HUES64 (cell line): ENCODE measurements around the gene LYRM9.
"Not testable (repeated sequence)": the region's sequence is repeated elsewhere in the genome, so short reads cannot be mapped to it uniquely, and the experiment has no call there.

ENCODE experiments used
- H3K27ac ChIP-seq: 2 replicates; pipeline ENCODE4 v1.7.0; 2013; ENCODE audit warnings: low read depth, low read length, inconsistent platforms
- H3K27me3 ChIP-seq: 2 replicates; pipeline ENCODE4 v1.6.1; 2013; ENCODE audit warnings: mild to moderate bottlenecking, low read length; ENCODE audit not compliant: insufficient read depth
- H3K36me3 ChIP-seq: 2 replicates; pipeline ENCODE4 v1.6.1; 2013; ENCODE audit warnings: mild to moderate bottlenecking, low read length; ENCODE audit not compliant: insufficient read depth
- H3K4me1 ChIP-seq: 2 replicates; pipeline ENCODE4 v1.6.1; 2013; ENCODE audit warnings: mild to moderate bottlenecking, low read length, moderate library complexity; ENCODE audit not compliant: insufficient read depth
- H3K4me3 ChIP-seq: 2 replicates; pipeline ENCODE4 v1.5.1; 2013; ENCODE audit warnings: mild to moderate bottlenecking, low read length, moderate library complexity
- H3K9ac ChIP-seq: 2 replicates; pipeline ENCODE4 v1.6.1; 2013; ENCODE audit warnings: mild to moderate bottlenecking, low read depth, low read length
- H3K9me3 ChIP-seq: 2 replicates; pipeline ENCODE4 v1.6.1; 2013; ENCODE audit warnings: low read depth, low read length; ENCODE audit not compliant: insufficient read depth
- WGBS: fragments of 150-250, 120-280 bp; methylation state at CpG from one replicate; pipeline ENCODE4 v1.1.7; 2013; ENCODE audit warnings: missing lambda C conversion rate; 5-methylcytosine and 5-hydroxymethylcytosine counted together

Gene LYRM9

DNA sequence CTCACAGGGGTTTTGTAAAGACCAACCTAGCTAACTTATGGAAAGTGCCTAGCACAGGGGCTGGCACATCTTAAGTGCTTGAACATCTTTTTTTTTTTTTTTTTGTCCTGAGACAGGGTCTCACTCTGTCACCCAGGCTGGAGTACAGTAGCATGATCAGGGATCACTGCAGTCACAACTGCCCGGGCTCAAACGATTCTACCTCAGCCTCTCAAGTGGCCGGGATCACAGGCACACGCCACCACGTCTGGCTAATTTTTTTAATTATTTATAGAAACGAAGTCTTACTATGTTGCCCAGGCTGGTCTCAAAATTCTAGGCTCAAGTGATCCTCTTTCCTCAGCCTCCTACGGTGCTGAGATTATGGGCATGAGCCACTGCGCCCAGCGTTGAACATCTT, 1.3 kb downstream of the LYRM9 start:
- H3K4me1 ChIP-seq, result peaks cover 50% of the 10 kb centered on the region
- H3K27me3 ChIP-seq, result peaks cover 11% of the 10 kb centered on the region
- no peak overlapping the region for H3K9ac ChIP-seq
- H3K9me3 ChIP-seq, result no peaks in the 10 kb centered on the region
- WGBS, result 91% methylated on average over 9 of the region's 9 CpGs
- H3K4me3 ChIP-seq, result no peak overlapping the region
- no peaks in the 10 kb centered on the region for H3K36me3 ChIP-seq
- no peak overlapping the region for H3K27ac ChIP-seq

DNA sequence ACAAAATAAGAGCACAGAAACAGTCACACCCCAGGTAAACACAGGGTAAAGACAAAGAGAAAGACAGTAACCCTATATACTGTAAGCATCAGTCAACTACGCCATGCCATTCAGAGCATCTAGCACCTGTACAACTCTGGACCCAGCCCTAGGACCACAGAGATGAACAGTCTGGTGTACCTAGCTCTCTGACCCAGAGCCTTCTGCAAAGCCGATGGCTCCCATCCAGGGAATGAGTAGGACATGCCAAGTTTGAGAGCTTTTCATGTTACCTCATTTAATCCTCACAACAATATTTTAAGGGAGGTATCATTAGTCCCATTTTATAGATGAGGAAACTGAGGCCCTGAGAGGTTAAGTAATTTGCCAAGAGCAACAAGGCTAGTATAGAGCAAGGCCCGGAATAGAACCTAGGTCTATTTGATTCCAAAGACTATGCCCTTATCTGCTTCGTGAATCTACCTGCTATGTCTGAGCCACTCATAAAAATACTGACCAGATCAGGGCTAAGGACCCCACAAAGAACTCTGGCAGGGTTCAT, 3.4 kb downstream of the LYRM9 start:
- no peak overlapping the region for H3K4me3 ChIP-seq
- H3K27me3 ChIP-seq, result peaks cover 11% of the 10 kb centered on the region
- whole genome bisulfite sequencing, result 93% methylated on average over 4 of the region's 4 CpGs
- H3K36me3 ChIP-seq, result no peaks in the 10 kb centered on the region
- H3K9ac ChIP-seq, result 0 out of 2 replicates have a peak overlapping the region, but pooled peaks have one; percentile 16
- no peak overlapping the region for H3K27ac ChIP-seq
- H3K9me3 ChIP-seq, result no peaks in the 10 kb centered on the region
- H3K4me1 ChIP-seq, result peaks cover 35% of the 10 kb centered on the region

GRCh38 chr17:27888945-27889344, 4.2 kb downstream of the LYRM9 start:
- Histone ChIP-seq H3K9me3 (no peaks in the 10 kb centered on the region), H3K27me3 (peaks cover 11% of the 10 kb centered on the region), H3K36me3 (no peaks in the 10 kb centered on the region), H3K9ac (peak overlapping the region; percentile 18; the same call in 1 of the 2 replicates), H3K4me3 (no peak overlapping the region), H3K27ac (peak overlapping the region; percentile 60; the same call in 1 of the 2 replicates), H3K4me1 (peaks cover 27% of the 10 kb centered on the region)
- 16% methylated on average over 7 of the region's 7 CpGs for WGBS

DNA sequence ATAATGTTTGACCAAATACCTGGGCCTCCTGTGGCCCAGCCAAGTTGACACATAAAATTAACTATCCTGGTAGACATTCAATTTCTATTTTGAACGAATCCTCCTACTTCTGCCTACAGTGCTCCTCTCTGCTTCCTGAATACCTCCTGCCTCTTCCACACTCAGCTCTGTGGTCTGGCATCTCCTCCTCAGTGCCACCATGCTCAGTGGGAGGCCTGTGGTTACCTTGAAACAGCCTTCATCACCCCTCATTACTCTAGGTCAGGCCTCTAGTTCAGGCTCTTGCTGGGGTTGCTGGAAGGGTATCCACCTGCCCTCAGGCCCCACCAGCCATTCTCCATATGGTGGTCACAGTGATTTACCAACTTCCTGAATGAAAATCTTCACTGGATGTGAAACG, 5.1 kb downstream of the LYRM9 start:
- Histone ChIP-seq H3K27me3 (peaks cover 11% of the 10 kb centered on the region), H3K9me3 (no peaks in the 10 kb centered on the region), H3K4me3 (no peak overlapping the region), H3K36me3 (no peaks in the 10 kb centered on the region), H3K9ac (no peak overlapping the region), H3K27ac (no peak overlapping the region), H3K4me1 (peaks cover 20% of the 10 kb centered on the region)
- 88% methylated on average over 2 of the region's 2 CpGs for WGBS

DNA sequence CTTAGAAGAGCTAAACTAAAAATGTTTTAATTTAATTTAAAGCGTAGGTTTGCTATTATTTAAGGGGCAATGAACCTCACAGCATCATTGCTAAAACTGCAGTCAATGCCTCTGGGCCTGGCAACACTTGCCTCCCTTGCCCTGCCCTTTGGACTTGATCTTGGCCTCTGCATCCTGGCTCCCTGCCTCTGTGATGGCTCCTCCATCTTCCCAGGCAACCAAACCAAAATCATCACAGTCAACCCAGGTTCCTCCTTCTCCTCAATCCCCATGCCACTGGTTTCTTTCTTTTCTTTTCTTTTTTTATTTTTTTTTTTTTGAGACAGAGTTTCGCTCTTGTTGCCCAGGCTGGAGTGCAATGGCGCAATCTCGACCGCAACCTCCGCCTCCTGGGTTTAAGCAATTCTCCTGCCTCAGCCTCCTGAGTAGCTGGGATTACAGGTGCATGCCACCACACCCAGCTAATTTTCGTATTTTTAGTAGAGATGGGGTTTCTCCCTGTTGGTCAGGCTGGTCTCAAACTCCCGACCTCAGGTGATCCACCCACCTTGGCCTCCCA, 6.7 kb downstream of the LYRM9 start:
- H3K27me3 ChIP-seq, H3K9me3 ChIP-seq: not testable (repeated sequence)
- 88% methylated on average over 8 of the region's 8 CpGs for WGBS

DNA sequence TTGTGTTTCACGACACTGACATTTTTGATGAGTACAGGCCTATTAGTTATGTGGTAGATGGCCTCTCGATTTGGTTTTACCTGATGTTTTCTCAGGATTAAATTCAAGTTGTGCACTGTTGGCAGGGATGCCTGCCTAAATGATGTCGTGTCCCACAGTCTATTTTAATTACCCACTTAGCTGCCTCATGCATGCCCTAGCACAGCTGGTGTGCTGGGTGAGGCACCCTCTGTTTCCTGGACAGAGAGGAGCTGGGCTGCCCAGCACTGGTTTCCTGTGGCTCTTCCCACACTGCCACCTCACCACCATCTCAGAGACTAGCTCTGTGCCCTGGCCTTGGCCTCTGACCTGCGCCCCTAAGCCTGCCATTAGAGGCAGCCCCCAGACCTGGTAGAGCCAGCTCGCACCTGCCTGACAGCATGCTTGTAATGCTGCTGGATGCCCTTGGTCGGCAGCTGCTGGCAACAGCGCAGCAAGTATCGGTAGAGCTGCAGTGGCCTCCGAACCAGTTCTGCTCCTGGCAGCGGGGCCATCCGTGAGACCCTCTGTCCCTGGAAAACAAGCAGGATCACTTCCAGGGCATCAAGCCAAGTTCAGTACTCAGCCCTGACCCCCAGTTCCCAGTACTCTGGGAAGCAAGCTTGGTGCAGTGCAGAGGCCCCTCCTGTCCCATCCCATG, 10.9 kb downstream of the LYRM9 start:
- Histone ChIP-seq H3K27ac (no peak overlapping the region), H3K9ac (no peak overlapping the region), H3K4me3 (no peak overlapping the region), H3K36me3 (no peaks in the 10 kb centered on the region), H3K4me1 (no peaks in the 10 kb centered on the region), H3K27me3 (no peaks in the 10 kb centered on the region), H3K9me3 (no peaks in the 10 kb centered on the region)
- 93% methylated on average over 11 of the region's 11 CpGs for WGBS

More for the DNA sequence above, 6.7 kb downstream of the LYRM9 start:
- not testable (repeated sequence) for H3K36me3 ChIP-seq, H3K4me3 ChIP-seq, H3K9ac ChIP-seq, H3K27ac ChIP-seq
- H3K4me1 ChIP-seq, result peaks cover 20% of the 10 kb centered on the region

DNA sequence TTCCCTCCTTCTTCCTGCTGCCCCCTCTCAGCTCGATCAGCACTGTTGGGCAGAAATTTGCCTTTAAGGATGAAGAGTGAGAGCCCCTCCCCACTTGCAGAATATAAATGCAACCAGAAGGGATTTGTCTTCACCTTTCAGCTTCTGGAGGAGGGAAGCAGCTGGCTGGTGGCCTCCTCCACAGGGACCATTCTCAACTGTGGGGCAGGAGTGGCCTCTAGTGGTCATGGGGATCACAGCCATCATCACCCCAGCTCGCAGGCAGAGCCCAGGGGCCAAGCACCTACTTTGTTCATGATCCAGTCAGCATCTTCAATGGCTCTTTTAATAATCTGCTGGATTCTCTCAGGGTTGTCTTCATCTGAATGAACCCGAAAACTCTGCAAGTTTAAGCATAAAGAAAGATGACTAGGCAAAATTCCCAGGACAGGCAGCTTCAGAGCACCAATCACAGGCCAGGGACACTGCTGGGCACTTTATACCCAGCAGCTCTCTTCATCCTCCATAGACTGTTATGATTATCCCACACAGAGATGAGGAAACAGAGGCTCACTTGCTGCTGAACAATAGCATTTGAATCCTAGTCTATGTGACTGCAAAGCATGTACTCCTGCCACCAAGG, 13.1 kb downstream of the LYRM9 start:
- Histone ChIP-seq H3K9ac (no peak overlapping the region), H3K4me1 (no peaks in the 10 kb centered on the region), H3K9me3 (no peaks in the 10 kb centered on the region), H3K4me3 (no peak overlapping the region), H3K27ac (no peak overlapping the region), H3K27me3 (no peaks in the 10 kb centered on the region), H3K36me3 (no peaks in the 10 kb centered on the region)
- 7% methylated on average over 3 of the region's 3 CpGs for WGBS

- Histone ChIP-seq H3K4me3 (no peak overlapping the region), H3K36me3 (no peaks in the 10 kb centered on the region), H3K27ac (no peak overlapping the region), H3K9me3 (no peaks in the 10 kb centered on the region), H3K4me1 (no peaks in the 10 kb centered on the region), H3K9ac (no peak overlapping the region), H3K27me3 (no peaks in the 10 kb centered on the region)
- 76% methylated on average over 13 of the region's 13 CpGs for WGBS
These were observed 14.2 kb downstream of the LYRM9 start for GRCh38 chr17:27878776-27879562.

DNA sequence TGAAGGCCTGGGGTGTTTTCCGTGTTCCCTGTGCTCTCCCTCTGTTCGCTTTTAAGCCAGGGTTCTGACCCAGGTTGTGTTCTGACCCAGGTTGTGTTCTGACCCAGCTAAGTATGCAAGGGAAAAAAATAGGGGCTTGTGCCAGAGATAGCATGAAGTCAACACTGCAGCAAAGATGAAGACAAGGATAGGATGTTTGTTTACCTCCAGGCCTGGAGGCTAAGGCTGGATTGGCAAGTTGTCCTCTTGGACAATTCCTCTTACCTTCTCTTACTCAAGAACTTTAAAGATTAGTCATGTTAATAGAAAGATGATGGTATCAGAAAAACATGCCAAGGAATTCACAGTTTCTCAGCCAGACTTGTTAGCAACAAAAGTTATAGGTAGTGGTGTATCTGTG, 19.4 kb downstream of the LYRM9 start:
- H3K9me3 ChIP-seq, result no peaks in the 10 kb centered on the region
- no peak overlapping the region for H3K27ac ChIP-seq
- no peaks in the 10 kb centered on the region for H3K36me3 ChIP-seq
- H3K9ac ChIP-seq, result no peak overlapping the region
- WGBS, result 96% methylated on average over 2 of the region's 2 CpGs
- H3K4me3 ChIP-seq, result no peak overlapping the region
- H3K27me3 ChIP-seq, result no peaks in the 10 kb centered on the region
- no peaks in the 10 kb centered on the region for H3K4me1 ChIP-seq

DNA sequence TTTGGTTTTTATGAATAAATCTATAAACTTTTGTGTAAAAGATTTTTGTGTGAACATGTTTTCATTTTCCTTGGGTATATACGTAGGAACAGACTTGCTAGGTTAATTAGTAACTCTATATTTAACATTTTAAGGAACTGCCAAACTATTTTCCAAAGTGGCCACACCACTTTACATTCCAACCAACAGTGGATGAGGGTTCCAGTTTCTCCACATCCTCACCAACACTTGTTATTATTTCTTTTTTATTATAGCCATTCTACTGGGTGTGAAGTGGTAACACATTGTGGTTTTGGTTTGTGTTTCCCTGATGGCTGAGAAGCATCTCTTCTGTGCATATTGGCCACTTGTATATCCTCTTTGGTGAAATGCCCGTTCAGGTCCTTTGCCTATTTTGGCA, 20.0 kb downstream of the LYRM9 start:
- Histone ChIP-seq H3K36me3 (no peaks in the 10 kb centered on the region), H3K4me3 (no peak overlapping the region), H3K4me1 (no peaks in the 10 kb centered on the region), H3K9me3 (no peaks in the 10 kb centered on the region), H3K9ac (no peak overlapping the region), H3K27ac (no peak overlapping the region), H3K27me3 (no peaks in the 10 kb centered on the region)
- 94% methylated on average over 1 of the region's 2 CpGs for WGBS

DNA sequence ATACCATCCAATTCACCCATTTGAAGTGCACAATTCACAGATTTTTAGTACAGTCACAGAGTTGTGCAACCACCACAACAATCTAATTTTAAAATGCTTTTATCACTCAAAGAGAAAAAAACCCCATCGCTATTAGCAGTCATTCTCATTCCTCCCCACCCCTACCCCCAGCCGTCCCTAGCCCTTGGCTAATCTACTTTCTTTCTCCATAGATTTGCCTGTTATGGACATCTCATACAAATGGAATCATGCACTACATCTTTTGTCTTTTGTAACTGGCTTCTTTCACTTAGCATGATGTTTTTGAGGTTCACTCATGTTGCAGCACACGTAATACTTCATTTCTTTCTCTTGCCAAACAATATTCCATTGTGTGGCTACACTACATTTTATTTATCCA, 20.4 kb downstream of the LYRM9 start:
- no peaks in the 10 kb centered on the region for H3K4me1 ChIP-seq
- no peak overlapping the region for H3K4me3 ChIP-seq
- no peak overlapping the region for H3K27ac ChIP-seq
- no peaks in the 10 kb centered on the region for H3K27me3 ChIP-seq
- no peaks in the 10 kb centered on the region for H3K9me3 ChIP-seq
- no peaks in the 10 kb centered on the region for H3K36me3 ChIP-seq
- H3K9ac ChIP-seq, result no peak overlapping the region
- WGBS, result 92% methylated on average over 3 of the region's 3 CpGs
